NCI-H82 treated with DMSO at 0.1 percent for 48 hours (cell line): ENCODE data around the gene CDHR3.

Source experiments
- DNase-seq: peaks from one replicate; lab custom pipeline; 2025; ENCODE audit not compliant: unreplicated experiment; lab: John Stamatoyannopoulos, UW

The CDHR3 gene

DNA sequence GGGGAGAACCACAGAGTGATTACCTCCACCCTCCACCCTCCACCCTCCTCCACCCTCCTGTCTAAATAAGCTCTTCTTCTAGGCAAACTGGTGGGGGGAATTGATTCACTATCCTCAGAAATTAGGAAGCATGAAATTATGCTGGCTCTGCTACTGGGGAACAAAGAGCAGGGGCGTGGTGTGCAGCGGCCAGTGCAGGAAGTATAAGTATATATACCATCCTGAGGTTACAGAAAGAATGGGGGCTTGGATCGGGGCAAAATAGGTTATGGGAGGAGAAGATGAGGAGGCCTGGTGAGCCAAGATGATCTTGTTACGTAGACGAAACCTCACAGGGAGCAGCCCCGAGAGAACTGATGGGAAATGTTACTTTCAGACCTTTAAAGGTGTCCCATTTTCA, 100.0 kb downstream of the CDHR3 start:
- DNase-seq = no peak

GRCh38 chr7:106063692-106064091, 100.6 kb downstream of the CDHR3 start:
- DNase-seq = no peak

DNA sequence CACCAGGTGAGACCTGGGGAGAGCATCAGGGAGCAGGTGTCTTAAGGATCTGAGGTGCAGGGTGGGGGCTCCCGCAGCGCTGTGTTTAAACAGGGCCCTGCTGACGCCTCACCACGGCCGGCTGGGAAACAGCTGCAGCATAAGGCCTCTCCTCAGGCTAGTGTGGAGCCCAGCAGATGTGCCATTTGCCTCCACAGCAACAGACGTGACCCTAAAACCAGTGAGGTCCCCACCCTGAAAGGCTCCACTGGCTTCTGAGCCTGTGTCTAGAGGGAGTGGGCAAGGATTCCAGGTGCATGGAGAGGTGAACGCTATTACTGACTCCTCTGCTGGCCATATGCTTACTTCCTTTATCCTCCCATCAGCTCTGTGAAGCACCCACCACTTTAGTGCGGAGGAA, 101.3 kb downstream of the CDHR3 start:
- DNase-seq = no peak

DNA sequence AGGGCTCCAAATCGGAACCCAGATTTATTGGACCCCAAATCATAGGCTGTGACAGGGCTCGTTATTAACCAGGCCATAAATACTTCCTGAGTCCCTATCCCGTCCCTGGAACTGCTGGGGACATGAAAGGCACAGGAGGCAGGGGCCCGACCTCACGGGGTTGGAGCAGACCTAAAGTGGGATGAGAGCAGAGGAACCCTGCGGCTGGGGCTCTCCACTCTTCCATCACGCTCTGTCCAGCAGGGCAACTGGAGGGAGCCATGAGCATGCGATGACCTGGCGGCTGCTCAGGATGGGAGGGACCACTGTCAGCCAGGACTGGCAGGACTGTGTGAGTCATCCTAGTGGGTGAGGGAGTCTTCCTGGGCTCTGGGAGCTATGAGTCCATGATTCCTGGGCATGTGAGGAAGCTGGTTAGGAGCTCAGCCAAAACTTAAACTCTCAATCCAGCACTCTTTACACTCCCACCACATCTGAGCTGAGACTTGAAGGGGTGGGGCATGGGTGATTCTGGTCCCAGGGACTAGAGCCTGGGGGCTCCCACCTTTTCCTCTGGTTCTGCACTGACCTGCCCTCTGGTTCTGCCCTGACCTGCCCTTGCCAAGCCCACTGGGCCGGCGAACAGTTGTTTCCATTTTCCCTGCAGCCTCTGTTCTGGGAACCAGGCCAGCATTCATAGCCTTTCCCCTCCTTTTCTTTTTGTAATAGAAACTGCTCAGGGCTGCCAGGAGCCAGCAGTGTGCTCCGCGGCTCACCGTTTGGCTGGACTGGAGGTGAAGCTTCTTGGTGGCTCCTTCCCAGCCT, 101.9 kb downstream of the CDHR3 start:
- DNase-seq = no peak

GRCh38 chr7:106065575-106066500, 102.8 kb downstream of the CDHR3 start:
- no peak for DNase-seq

DNA sequence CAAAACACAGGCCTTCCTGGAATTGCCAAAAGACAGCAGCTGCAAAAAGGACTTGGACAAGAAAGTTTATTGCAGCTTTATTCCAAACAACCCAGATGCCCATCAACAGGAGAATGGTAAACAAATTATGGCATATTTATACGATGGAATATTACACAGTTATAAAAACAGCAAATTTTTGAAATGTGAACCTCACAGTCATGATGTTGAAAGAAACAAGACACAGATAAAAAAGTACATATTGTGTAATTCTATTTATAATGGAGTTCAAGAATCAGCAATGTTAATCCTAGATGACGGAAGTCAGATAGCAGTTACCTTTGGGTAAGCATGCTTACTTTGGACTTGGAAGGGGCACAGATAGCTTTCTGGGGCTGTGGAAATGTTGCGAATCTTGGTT, 104.6 kb downstream of the CDHR3 start:
- DNase-seq = no peak

DNA sequence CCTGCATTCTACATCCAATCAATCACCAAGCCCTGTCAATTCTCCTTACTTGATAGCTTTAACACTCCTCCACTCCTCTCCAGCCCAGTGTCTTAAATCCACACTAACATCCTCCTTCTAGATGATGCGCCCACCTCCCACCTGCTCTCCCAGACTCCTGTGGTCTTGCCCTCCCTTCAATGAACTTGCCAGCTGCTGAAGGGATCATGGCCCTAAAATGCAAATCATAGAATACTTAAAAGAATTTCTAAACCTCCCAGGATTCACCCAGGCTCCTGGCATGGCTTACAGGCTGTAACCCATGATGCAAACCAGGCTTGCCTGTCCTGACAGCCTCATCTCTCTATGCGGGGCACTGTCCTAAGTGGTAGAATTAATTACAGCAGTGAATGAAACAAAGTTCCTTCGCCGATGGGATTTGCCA, 105.5 kb downstream of the CDHR3 start:
- no peak for DNase-seq

DNA sequence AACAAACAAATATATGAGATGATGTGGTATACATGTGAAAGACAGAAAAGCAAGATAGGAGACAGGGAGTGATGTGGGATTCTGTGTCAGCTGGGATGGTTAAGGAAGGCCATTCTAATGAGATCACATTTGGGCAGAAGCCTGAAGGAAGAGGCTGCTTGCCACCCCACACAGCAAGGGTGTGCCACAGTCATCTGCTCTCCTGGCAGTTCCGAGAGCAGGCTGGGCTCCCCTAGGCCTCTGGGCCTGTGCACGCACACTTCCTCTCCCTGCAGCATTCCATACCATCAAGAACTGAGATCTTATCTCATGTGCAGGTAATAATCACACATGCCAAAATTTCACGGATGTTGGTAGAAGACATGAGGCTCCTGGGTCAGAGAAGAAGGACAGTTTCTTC, 105.9 kb downstream of the CDHR3 start:
- DNase-seq = no peak

GRCh38 chr7:106069471-106070200, 106.6 kb downstream of the CDHR3 start:
- DNase-seq = no peak

DNA sequence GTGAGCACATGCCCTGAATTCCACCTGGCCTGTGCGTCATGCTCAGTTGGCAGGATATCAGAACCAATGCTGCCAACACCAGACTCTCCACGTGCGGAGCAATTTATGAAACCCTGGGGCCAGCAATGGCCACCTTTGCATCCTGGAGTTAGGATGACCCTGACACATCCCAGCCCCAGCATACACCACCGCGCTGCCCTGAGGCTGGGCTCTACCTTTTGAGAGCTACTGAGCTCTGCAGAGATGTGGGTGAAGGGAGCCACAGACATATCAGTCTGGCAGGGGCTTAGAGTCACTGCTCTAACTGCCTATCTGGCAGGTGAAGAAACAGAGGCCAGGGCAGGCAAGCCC, 107.1 kb downstream of the CDHR3 start:
- DNase-seq = no peak

- no peak for DNase-seq
Measured at GRCh38 chr7:106070567-106071254, 107.6 kb downstream of the CDHR3 start.

GRCh38 chr7:106071356-106071998, 108.4 kb downstream of the CDHR3 start:
- no peak for DNase-seq

GRCh38 chr7:106071999-106072714, 109.1 kb downstream of the CDHR3 start:
- peak; percentile 6 for DNase-seq

DNA sequence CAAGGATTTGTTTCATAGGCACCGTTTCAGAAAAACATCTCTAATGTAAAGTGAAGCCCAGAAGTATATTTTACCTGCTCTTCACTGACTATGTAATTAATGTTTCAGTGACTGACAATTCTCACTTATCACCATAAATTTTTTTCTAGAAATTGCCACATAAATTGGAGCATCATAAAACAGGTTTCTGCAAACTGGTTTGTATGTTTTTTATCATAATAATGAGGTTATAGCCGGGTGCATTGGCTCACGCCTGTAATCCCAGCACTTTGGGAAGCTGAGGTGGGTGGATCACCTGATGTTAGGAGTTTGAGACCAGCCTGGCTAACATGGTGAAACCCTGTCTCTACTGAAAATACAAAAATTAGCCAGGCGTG, 109.6 kb downstream of the CDHR3 start:
- no peak for DNase-seq

DNA sequence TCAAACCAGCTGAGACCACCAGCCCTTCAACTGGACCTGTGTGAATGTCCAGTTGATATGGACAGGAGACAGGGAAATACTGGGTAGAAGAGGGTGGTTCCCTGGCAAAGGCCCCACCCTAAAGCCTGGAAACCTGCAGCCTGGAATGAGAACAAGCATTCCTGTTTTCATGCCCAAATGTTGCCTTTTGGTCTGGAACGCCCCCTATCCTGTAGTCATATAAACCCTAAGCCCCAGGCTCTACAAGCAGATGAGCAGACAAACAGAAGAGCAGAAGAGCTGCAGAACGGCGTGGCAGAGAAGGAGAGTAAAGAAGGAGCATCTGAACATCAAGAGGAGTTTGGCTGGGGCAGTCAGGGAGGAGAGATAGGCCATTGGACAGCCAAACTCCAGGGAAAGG, 110.6 kb downstream of the CDHR3 start:
- DNase-seq = no peak

DNA sequence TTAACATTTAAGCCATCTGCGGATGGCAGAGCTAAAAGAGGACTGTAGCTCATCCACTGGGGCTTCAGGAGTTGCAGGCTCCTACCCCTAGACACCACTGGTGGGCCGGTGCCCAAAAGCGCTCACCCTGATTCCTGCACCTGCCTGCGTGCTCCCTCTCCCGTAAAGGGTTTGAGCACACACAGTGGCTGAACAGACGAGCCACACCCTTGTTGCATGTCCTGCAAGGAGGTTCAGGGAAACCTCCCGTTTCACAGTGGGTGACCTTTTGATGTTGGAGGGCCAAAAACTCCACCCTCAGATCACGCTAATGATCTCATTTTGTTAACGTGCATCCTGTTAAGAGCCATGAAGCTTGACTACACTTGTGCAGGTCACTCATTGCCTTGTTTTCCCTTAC, 111.2 kb downstream of the CDHR3 start:
- no peak for DNase-seq

GRCh38 chr7:106075937-106076336, 112.9 kb downstream of the CDHR3 start:
- DNase-seq = no peak

DNA sequence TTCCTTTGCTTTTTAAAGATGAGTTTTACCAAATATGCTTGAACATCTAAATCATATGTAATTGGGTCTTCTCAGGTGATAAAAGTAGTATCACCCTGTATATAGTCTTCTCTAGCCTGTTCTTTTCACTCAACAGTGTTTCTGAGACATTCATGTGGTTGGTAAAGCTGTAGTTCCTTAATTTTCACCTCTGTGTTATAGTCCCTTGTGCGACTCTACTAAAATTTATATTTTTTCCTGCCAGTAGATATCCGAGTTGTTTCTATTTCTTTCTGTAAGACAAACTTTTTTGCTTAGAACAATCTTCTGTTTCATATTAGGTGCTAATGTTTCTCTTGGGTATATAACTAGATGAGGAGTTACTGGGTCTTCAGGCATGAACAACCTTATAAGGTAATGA, 113.5 kb downstream of the CDHR3 start:
- no peak for DNase-seq

- DNase-seq = no peak
Measured at GRCh38 chr7:106080300-106080987, 117.4 kb downstream of the CDHR3 start.
